NCI-H748 (cell line): ENCODE data around the gene EXOC2.
"Not testable (repeated sequence)": the region's sequence is repeated elsewhere in the genome, so short reads cannot be mapped to it uniquely, and the experiment has no call there.

Experiments used
- DNase-seq: peaks from one replicate; lab custom pipeline; 2025; ENCODE audit not compliant: unreplicated experiment; lab: John Stamatoyannopoulos, UW

The EXOC2 gene

DNA sequence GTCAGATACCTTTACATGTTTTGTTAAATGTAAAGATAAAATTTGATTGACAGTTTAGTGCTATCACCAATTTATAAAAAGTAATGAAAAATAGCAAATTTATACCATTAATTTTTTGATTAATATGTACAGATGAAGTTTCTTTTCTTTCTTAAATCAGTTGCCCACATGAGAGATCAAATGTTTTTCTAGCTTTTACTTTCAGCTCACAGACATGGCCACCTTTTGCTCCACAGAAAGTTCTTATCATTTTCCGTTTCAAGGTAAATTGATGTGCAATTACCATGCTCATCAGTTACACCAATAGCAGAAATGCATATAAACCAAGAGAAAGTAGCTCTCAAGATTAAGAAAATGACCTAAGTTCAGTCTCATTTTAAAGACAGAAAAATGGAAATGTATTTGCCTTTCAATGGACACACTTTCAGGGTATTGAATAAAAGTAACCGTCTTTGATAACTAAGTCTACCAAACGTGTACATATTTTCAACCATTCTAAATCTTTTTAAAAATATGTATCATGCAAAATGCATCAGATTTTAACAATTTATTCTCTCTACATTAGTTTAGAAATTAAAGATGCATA lies 16.6 kb upstream of the EXOC2 start:
- no peak for DNase-seq

DNA sequence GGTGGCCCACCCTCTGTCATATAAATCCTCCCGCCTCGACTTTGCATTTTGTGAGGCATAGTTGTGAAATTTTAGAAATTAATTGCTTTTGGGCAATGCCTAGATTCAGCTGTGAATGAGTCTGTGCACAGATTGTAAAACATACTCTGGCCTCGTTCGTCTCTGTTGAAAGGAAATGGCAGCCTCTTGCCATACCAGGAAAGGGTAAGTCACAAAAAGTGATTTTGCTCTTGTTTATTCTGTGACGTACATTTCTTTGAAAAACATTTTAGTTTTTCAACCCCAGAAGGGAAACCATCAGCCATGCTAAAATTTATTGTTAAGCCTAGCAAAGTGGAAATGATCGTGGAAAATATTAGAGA lies 15.3 kb upstream of the EXOC2 start:
- no peak for DNase-seq

DNA sequence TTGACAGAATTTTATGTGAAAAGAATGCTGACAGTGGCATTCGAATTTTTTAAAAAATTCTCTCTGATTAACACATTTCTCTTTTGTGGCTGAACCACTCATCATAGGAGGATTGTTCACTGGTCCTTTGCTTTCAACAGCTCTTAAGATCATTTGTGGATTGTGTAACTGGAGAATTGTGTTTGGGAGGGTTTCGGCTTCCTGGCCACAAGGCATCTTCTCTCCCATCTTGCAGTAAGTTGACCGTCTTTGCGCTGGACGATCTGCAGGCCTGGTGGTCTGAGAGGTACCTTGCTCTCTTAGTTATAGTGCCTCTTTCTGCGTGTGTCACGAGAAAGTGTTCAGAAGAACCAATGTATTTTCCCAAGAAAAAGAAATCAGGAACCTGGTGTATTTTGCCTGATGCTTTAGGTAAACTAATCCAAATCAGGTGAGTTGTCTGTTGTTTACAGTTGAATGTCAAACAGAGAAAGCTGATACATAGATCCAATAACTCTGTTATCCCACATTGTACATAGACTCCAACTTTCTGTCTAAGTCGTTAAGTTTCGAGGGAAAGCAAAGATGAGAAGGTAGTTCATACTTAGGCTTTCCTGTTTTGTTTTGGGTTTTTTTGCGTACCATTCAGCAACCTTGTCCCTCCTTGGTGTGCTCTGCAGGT lies 14.8 kb upstream of the EXOC2 start:
- DNase-seq: no peak

DNA sequence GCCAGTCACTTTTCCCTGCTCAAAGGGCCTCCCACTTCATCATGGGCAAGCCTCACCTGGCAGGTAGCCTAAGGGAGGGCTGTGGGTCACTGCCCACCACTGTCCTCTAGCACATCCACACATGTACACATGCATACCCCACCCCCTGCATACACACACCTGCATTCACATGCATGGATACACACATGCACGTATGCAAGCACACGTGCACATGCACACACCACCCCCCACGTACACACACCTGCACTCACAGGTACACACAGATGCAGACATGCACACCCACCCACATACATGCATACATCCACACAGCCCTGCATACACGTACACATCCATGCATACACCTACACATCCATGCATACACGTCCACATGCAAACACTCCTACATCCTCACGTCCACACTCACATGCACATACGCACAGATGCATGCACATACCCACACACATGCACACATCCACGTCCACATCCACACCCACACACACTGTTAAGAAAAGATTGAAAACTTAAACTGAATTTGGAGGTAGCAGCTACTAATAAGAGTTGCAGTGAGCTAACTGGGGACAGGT lies 14.0 kb upstream of the EXOC2 start:
- DNase-seq: no peak

DNA sequence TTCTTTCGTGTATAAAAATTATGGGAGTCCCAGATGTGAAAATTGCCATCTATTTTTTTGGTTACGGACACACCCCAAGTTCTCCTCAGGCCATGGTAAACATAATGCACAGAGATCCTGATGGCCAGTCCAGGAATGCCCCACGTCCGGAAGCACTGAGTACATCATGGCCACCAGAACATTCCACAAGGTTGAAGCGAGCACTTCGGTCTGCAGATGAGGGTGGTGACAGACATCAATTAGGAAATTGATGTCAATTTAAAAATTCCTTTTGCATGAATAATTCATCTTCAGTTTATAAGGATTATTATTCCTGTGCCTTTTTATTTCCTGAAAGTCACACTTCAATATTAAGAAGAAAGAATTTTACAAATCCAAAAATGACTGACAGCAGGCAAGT lies 13.2 kb upstream of the EXOC2 start:
- DNase-seq: no peak

DNA sequence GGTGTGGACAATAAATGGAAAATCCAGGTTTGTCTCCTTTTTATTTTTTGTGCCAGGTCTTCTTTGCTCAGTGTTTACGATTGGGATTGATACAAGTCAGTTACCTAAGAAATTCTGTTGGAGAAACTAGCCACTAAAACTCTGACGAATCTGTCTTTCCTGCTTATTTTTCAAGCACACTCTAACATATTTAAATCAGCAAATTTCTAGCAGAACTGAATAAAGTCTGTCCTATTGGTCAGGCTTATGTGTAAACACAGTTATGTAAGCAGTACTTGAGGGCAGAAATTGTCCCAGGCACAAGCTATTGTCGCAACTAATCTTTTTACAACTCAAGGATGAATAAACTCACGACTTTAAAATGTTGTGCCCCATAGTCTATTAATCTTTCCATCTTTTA lies 12.1 kb upstream of the EXOC2 start:
- peak; percentile 47 for DNase-seq

DNA sequence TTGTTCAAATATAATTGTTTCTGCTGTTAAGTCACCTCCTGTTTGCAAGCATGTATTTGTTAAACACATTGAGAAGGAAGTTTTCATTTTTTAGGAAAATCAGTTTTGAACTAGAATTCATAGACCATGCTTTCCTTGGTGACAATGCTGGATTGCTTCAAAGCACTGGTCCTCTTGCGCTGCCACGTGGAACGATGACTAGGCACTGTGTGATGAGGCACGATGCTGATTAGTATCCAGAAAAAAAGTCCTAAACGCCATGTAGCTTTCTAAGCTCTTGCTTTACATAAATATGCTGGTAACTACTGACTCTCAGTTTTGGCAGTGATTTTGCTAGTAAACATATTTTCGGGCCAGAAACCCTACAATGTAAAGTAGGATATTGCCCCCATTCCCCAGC lies 11.1 kb upstream of the EXOC2 start:
- no peak for DNase-seq

DNA sequence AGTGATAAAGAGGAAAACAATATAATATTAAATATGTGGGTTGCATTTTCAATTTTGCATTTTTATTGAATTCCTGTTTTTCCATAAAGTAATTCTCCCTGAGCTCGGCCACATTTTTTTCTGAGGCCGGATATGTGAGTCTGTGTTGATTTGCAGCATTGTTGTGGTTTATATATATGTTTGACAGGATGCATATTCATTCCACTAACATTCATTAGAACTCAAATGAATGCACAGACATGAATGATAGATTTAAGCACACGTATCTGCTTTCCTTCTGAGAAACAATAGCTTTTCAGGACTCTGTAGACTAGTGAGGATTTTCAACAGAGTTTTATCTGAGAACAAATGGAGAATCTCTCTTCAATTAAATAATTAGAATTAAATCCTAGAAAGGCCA lies 10.6 kb upstream of the EXOC2 start:
- DNase-seq: no peak

DNA sequence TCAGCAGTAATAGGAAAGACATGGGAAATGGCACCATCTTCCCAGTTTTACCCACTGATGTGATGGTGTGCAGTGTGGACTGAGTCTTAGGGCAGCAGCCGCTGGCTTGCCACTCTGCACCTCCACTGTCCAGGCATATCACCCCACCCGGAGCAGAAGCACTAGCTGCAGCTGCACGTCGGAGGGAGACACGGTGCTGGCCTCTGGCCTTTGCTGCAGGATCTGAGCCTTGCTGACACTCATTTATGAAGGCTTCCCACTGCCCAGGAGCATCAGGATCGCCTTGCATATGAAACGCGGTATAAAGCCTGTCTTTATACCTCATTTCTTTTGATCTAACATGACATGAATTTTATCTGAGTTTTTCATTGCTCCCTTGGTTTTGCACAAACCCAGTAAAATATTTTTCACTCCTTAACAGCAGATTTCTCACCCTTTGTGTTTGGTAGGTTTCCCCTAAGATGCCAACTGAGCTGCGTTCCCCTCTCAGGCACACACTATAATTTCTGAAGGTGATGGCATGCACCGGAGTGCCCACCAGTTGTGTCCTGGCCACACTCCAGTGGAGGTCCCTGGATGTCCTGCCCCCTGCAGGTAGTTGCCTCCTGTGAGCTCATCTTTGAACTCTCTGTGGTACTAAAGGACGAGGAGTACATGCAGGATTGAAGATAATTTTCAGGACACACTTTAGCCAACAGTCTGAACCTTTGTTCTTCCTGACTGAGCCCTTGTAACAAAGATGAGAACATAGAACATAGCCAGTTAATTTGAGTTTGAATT lies 9.0 kb upstream of the EXOC2 start:
- DNase-seq: peak; percentile 16

DNA sequence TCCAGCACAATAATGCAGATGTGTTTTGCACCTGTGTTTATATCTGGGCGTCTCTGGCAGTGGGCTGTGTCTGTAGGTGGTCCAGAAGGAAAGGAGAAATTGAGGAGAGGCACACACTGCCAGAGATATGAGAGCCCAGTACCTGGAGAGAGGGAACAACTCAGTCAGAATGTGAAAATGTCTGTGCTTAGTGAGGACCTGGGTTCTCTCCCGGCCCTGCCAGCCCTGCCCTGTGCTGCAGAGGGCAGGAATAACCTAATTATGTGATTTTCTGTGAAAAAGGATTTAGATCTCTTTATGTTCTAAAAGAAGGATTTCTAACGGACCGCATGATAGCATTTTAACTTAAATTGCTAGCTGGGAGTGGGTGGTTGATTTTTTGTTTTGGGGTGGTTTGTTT lies 8.3 kb upstream of the EXOC2 start:
- DNase-seq: no peak

DNA sequence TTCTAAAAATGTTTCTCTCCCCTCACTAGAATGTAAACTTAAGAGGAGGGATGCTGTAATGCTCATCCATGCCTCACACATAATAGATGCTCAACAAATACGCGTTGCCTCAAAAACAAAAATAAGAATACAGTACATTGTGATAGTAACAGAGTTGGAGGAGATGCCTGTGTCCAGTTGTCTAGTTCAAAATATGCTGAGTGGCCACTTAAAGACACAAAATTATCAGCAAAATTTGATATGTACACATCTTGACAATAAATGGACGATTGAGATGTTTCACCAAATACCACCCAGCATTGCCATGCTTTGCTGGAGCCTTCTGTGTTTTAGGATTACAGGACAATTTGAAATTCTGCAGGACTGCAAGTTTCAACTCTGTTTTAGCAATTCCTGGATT lies 7.6 kb upstream of the EXOC2 start:
- DNase-seq: no peak

DNA sequence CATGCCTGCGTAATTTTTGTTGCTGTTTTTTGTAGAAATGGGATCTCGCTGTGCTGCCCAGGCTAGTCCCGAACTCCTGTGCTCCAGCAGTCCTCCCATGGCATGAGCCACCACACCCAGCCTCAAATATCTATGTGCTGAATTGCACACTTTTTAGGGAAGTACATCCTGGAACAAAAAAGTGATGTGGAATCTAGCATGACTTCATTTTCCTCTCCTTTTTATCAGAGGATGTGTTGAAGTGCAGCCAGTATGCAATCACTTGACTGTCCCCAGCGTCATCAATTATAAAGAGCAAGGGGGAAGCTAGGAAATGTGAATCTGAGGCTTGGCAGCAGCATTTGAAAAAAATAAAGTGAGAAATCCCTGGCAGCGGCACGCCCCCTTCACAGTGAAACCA lies 6.4 kb upstream of the EXOC2 start:
- no peak for DNase-seq

DNA sequence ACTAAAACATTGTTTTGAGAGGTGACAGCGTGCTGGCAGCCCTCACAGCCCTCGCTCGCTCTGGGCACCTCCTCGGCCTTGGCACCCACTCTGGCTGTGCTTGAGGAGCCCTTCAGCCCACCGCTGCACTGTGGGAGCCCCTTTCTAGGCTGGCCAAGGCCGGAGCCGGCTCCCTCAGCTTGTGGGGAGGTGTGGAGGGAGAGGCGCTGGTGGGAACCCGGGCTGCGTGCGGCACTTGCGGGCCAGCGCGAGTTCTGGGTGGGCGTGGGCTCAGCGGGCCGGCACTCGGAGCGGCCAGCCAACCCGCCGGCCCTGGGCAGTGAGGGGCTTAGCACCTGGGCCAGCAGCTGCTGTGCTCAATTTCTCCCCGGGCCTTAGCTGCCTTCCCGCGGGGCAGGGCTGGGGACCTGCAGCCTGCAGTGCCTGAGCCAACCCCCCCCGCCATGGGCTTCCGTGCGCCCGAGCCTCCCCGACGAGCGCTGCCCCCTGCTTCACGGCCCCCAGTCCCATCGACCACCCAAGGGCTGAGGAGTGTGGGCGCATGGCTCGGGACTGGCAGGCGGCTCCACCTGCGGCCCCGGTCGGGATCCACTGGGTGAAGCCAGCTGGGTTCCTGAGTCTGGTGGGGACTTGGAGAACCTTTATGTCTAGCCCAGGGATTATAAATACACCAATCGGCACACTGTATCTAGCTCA lies 1.6 kb upstream of the EXOC2 start:
- not testable (repeated sequence) for DNase-seq

DNA sequence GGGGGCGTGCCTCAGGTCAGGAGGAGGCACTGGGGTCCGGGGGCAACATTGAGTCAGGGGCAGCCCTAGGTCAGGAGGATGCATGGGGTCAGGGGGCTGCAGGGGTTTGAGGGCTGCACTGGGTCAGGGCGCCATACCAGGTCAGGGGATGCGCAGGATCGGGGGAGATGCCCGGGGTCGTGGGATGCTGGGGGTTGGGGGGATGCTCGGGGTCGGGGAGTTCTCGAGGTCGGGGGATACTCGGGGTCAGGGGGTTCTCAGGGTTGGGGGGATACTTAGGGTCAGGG lies 727 bp upstream of the EXOC2 start:
- no peak for DNase-seq

DNA sequence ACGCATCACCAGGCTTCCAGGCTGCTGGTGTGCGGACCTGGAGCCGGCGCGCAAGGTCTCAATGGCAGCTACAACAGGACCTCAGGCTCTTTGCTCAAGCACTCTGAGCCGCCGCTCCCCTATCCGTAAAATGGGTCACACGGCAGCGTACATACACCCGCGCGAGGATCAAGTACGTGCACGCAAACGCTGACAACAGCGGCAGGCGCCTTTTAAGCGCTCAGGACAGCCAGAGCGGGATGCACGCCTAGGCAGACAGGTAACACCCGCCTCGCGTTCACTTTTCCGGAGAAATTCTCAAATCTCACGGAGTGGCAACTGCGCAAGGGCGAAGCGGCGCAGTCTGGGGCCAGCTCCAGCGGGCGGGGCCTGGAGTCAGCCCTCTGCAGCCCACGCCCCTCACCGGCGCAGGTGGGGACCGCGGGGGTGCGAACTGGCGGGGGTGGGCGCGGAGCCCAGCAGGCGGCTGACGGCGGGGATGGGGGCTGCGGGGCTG lies 535 bp downstream of the EXOC2 start:
- DNase-seq: peak; percentile 84

DNA sequence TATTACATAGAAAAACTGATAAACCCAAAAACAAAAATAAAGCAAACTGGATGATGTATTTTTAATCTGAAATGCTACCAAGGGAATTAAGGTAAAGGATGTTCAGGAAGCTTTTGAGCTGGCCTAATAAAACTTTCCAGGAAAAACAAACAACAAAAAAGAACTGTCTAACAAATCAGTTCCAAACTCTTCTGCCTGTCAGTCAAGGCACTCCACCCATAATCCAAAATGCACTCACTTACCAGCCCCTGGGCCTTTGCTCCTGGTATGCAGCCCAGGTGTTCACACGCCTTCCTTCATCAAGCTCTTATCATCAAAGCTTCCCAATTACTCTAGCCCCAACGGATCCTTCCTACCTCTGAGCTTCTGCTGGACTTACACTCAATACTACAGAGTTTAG lies 3.7 kb downstream of the EXOC2 start:
- DNase-seq: no peak

DNA sequence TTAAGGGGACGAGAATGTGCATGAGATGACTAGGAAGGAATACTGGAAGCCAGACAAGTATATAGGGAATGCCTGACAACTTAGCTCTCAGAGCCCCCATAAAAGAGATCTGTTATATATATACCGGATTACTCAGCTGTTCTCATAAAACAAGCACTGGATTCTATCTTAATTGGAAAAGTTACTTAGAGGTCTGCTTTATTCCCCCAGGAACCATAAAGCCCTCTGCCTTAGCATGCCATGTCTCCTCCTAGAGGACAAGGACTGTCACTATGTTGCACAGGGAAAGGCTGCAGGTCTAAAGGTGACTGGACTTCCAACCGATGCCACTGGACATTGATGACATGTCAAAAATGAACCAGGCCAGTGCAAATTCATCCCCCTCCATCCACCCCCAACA lies 6.4 kb downstream of the EXOC2 start:
- DNase-seq: no peak

DNA sequence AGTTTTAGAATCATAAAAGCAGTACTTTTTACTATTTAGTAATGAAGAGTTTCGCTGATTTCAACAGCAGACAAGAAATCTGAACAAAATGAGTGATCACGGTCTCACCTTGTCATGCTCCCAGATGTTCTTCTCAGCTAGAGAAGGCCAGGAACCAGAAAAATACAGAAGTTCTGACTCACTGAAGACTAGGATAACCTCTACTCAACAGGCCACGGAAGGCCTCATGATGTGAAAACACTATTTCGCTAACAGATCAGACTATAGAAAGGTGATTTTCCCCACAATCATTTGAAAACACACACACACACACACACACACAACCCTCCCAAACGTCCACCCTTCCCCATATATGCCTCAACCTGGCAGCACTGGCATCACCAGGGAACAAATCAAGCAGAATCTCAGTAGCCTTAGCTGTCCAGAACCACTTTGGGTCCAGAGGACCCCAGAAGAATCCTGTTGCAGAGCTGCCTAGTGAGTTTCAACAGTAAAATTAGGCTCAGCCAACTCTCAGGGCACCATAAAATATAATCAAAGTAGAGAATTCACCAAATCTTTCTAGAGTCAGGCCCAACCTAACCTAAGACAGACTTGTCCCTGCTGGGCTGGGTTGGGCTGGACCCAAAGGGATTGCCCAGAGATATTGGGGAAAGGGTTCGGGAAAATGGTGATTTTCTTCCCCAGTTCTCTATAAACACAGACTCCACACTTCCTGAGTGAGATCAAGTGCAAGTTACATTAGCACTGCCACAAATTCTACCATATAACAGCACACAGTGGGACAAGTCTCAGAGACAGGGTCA lies 7.9 kb downstream of the EXOC2 start:
- DNase-seq: no peak

DNA sequence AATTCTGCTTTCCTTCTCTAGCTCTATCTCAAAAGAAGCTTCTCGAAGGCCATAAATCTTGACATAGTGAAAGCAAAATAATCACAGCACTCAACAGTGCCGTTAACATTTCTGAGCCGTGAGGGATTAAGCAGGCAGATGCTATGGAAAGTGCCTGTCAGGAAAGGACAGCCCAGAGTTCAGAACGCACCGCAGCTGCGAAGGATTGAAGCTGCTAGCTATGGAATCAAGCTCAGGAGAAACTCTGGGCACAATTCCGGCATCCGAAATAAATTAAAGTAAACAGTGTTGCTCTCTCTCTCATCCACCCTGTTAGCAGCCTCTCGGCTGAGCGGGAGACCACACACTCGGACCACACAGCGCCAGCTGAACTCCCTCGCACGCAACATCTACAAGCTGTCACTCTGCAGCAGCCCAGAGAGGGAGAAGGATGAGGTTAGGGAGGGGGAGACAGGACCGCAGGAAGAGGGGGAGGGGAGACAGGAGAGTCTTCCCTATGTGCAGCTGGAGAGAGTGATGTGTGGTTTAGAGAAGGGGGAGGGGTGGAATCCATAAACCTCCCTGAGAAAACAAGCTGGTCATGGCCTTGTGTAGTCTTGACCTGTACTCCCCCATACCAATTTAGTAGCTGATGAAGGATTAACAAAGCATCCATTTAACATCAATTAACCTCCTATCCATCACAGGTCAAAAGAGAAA lies 9.0 kb downstream of the EXOC2 start:
- peak; percentile 73 for DNase-seq

DNA sequence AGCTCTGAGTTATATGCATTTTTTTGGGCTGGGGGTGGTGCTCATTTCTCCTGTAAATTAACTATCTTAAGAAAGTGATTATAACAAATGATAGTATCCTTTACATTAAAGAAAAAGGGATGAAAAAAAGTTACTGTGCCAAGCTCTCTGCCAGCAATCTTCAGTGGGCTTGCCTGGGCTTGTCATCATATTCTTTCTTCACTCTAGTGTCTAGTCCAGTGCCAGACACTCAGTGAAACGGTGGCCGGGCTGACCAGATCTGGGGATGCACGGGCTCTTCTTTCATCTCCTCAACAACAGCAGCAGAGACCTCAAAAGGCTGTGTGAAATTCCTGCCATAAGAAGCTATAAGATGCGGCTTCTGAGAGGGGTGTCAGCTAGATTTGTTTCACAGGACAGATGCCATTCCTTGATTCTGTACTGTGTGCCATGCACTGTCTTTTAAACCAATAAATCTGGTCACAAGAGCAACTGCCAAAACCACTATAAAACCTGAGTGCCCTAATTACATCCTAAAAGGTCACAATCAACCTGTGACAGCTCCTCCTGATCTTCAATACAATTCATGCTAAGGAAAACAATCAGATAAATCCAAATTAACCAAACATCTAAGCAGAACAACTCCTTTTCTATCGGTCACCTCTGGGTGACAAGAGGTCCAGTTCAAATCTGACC lies 12.1 kb downstream of the EXOC2 start:
- DNase-seq: no peak
